Thyroid gland (tissue), 4 donors: Measurements from ENCODE around the gene OXSR1. TPM values are rescaled to one million over a fixed set of nuclear protein-coding genes. Genes with fewer than 3 reads are reported as not detected.

Experiments
- DNase-seq, 2 donors: peaks; one replicate each; pipeline ENCODE4 v3.0.0-alpha.2; 2019
- H3K27ac ChIP-seq, 3 donors: fragments of 200-600 bp; sonication (generic); 1 replicate in 2 of 3; 2 replicates in 1 of 3; pipeline ENCODE4 v1.5.1; 2016 to 2019; ENCODE audit warnings: mild to moderate bottlenecking in 1 of 3, moderate library complexity in 1 of 3
- H3K27me3 ChIP-seq: fragments of 200-600 bp; sonication (generic); one replicate; pipeline ENCODE4 v1.5.1; 2019
- H3K36me3 ChIP-seq, 2 donors: fragments of 200-600 bp; sonication (generic); one replicate each; pipeline ENCODE4 v1.5.1; 2016 to 2019
- H3K4me1 ChIP-seq, 2 donors: fragments of 200-600 bp; sonication (generic); one replicate each; pipeline ENCODE4 v1.5.1; 2017 to 2019
- H3K4me3 ChIP-seq, 3 donors: fragments of 200-600 bp; sonication (generic); replicated peaks in 1 of 3; 1 replicate in 2 of 3; 2 replicates in 1 of 3; pipeline ENCODE4 v1.5.1; 2016; ENCODE audit warnings: mild to moderate bottlenecking in 1 of 3
- H3K9me3 ChIP-seq: fragments of 200-600 bp; sonication (generic); one replicate; pipeline ENCODE4 v1.5.1; 2017
- CTCF ChIP-seq, 6 experiments: fragments of 200-600 bp in 3 of 6; fragments of 450-650 bp in 3 of 6; sonication (generic) in 3 of 6; IDR thresholded peaks; one replicate each; pipeline ENCODE4 v1.5.1; 2016 to 2019; ENCODE audit warnings: antibody characterized with exemption in 6 of 6, mild to moderate bottlenecking in 2 of 6, inconsistent platforms in 1 of 6, moderate library complexity in 1 of 6
- POLR2A ChIP-seq, 2 donors: fragments of 450-650 bp; IDR thresholded peaks; one replicate each; pipeline ENCODE4 v1.6.1; 2017; ENCODE audit warnings: antibody characterized with exemption in 2 of 2, mild to moderate bottlenecking in 2 of 2, moderate library complexity in 1 of 2
- WGBS, 2 donors: methylation state at CpG; one replicate each; pipeline ENCODE4 v1.1.5; 2017; 5-methylcytosine and 5-hydroxymethylcytosine counted together
- intact Hi-C: fragments of 100-400 bp; cut with DNase I; formaldehyde crosslinking; loops from one replicate; pipeline ENCODE4 v1.15.1; 2023
- total RNA-seq, 4 donors: library from RNA; depleted of rRNA; stranded (reverse); fragments of >200 nt; gene quantifications; one replicate each; pipeline ENCODE4 v1.2.3, GENCODE V29; 2016

The OXSR1 gene
- total RNA-seq, 4 donors from 2014 or later: 32.0 to 40.5 (median 37.9) TPM

- TF ChIP-seq CTCF (IDR thresholded peaks at IDR 0.05) (no peak), POLR2A (IDR thresholded peaks at IDR 0.05) (no peak)
- Histone ChIP-seq H3K27ac (no peak overlapping the region), H3K27me3 (no peaks in the 10 kb centered on the region), H3K4me1 (peaks cover 0 to 8% of the 10 kb centered on the region in 2 donors), H3K36me3 (peaks cover 65 to 76% of the 10 kb centered on the region in 2 donors), H3K4me3 (no peak overlapping the region), H3K9me3 (no peaks in the 10 kb centered on the region)
- intact Hi-C loops: loop anchor here (10.0 kb wide), 1 partner anchor 350 kb away; no protein-coding TSS in a partner anchor
- WGBS, 2 donors: 84 to 85% methylated on average over 7 of the region's 7 CpGs
- DNase-seq: no peak
Measured at GRCh38 chr3:38124324-38125122, 40.8 kb upstream of the OXSR1 start.

- Histone ChIP-seq H3K4me1 (peaks cover 0 to 8% of the 10 kb centered on the region in 2 donors), H3K36me3 (peaks cover 72 to 85% of the 10 kb centered on the region in 2 donors), H3K27me3 (no peaks in the 10 kb centered on the region), H3K4me3 (no peak overlapping the region), H3K27ac (no peak overlapping the region), H3K9me3 (no peaks in the 10 kb centered on the region)
- no peak for DNase-seq
- 95 to 96% methylated on average over 6 to 11 of the region's 11 CpGs for WGBS, 2 donors
- no peak for TF ChIP-seq POLR2A (IDR thresholded peaks at IDR 0.05)
- TF ChIP-seq CTCF (IDR thresholded peaks at IDR 0.05): no peak
- intact Hi-C loops: loop anchor here (10.0 kb wide), 1 partner anchor 349 kb away; no protein-coding TSS in a partner anchor
Measured at GRCh38 chr3:38125305-38126120, 39.8 kb upstream of the OXSR1 start.

- WGBS, 2 donors: 95 to 98% methylated on average over 5 to 6 of the region's 6 CpGs
- no peaks in the 10 kb centered on the region for H3K27me3 ChIP-seq
- no peak overlapping the region for H3K27ac ChIP-seq
- intact Hi-C loops: loop anchor here (10.0 kb wide), 1 partner anchor 348 kb away; no protein-coding TSS in a partner anchor
- no peak overlapping the region for H3K4me3 ChIP-seq
- no peak for DNase-seq
- no peak for TF ChIP-seq POLR2A (IDR thresholded peaks at IDR 0.05)
- no peak for TF ChIP-seq CTCF (IDR thresholded peaks at IDR 0.05)
- peaks cover 78 to 93% of the 10 kb centered on the region in 2 donors for H3K36me3 ChIP-seq
- no peaks in the 10 kb centered on the region for H3K9me3 ChIP-seq
- peaks cover 0 to 8% of the 10 kb centered on the region in 2 donors for H3K4me1 ChIP-seq
Measured at GRCh38 chr3:38126121-38126892, 39.0 kb upstream of the OXSR1 start.

GRCh38 chr3:38127611-38128302 lies 37.6 kb upstream of the OXSR1 start:
- 46 to 61% methylated on average over 3 to 4 of the region's 4 CpGs for WGBS, 2 donors
- H3K36me3 ChIP-seq: peaks cover 64 to 87% of the 10 kb centered on the region in 2 donors

More at GRCh38 chr3:38127611-38128302, 37.6 kb upstream of the OXSR1 start:
- no peaks in the 10 kb centered on the region for H3K9me3 ChIP-seq
- H3K27ac ChIP-seq: no peak overlapping the region
- intact Hi-C loops: loop anchor here (10.0 kb wide), 1 partner anchor 347 kb away; no protein-coding TSS in a partner anchor
- no peak for TF ChIP-seq POLR2A (IDR thresholded peaks at IDR 0.05)
- TF ChIP-seq CTCF (IDR thresholded peaks at IDR 0.05): no peak
- peaks cover 0 to 11% of the 10 kb centered on the region in 2 donors for H3K4me1 ChIP-seq
- DNase-seq: peak; percentile 16 to 29
- no peak overlapping the region for H3K4me3 ChIP-seq
- no peaks in the 10 kb centered on the region for H3K27me3 ChIP-seq
